Stimulated activated CD4-positive, alpha-beta T cell treated with anti-CD3 and anti-CD28 coated beads, Interleukin-4, amount 100 ng/mL, for 48 hours (primary cell): ENCODE measurements around the gene SMIM28.
"Not testable (repeated sequence)": the region's sequence is repeated elsewhere in the genome, so short reads cannot be mapped to it uniquely, and the experiment has no call there.

Experiments used
- DNase-seq, 2 donors: peaks; one replicate each; pipeline ENCODE4 v3.0.0-alpha.2; 2020; ENCODE audit warnings: low read depth in 2 of 2

SMIM28 gene

GRCh38 chr6:138377844-138378243 is at the start of gene SMIM28:
Gene SMIM28 (plus strand): TSS chr6:138377905. CDS start chr6:138378073, 168 bp downstream.
- DNase-seq: no peak

DNA sequence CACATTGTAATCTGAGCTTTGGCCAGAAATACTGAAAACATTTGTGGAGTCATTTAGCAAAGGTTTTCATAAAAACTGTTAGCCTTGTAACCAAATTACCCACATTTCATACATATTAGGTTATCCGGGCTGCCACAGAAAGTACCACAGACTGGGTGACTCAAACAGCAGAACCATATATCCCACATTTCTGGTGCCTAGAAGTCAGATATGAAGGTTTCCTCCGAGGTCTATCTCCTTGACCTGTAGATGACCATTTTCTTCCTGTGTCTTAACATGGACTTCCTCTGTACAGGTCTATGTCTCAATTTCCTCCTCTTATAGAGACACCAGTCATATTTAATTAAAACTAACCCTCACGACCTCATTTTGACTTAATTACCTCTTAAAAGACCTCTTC is 49.5 kb upstream of the SMIM28 start:
- DNase-seq: no peak

DNA sequence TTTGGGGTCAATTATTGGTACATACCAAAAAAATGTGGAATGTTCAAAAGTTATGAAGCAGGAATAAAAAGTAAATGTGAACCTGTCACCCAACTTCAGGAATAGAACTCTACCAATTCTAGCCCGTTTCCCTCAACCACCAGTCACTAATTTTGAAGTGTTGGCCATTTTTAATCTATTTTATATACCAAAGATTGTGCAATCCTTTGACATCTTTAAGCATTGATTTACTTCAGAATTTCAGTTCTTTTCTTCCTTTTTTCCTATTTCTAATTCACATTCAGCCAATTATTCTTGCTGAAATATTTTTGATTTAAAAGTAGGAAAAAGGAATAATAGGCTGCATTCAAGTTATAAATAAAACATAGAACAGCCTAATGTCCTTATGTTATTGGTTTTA is 46.9 kb upstream of the SMIM28 start:
- DNase-seq: no peak

DNA sequence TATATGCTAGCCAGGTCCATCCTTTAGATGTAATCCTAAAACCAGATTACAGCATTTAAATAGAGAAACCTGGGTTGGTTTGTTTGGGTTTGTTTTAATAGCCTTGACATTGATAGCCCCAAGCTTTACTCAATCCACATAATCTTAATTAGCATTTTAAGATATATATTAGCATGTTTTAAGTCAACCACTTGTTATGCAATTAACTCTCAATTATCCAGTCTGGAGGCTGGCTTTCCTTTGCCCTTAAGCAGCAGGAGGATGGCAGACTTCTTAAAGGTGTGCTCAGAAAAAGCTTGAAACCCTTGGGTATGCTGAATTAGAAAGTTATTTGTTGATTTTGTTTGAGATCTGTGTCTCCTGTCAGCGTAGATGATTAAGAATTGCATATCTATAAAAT is 46.3 kb upstream of the SMIM28 start:
- DNase-seq: no peak

DNA sequence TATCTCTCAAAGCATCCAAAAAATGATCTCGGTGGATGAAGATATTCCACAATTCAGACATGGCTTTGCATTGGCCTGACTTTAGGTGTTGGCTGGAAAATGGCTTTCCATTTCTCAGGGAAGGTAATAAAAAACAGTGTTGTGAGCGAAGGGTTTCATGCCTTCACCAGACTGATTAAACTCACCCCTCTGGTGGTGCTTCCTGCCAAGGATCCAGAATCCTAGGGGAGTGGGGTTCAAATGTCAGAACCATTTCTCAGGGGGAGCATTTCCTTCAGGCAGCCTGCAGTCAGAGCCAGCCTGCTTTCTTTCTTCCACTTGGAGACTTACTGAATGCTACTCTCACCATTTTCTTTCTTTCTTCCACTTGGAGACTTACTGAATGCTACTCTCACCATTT is 45.7 kb upstream of the SMIM28 start:
- no peak for DNase-seq

- no peak for DNase-seq
These were observed 43.7 kb upstream of the SMIM28 start for GRCh38 chr6:138334000-138334399.

DNA sequence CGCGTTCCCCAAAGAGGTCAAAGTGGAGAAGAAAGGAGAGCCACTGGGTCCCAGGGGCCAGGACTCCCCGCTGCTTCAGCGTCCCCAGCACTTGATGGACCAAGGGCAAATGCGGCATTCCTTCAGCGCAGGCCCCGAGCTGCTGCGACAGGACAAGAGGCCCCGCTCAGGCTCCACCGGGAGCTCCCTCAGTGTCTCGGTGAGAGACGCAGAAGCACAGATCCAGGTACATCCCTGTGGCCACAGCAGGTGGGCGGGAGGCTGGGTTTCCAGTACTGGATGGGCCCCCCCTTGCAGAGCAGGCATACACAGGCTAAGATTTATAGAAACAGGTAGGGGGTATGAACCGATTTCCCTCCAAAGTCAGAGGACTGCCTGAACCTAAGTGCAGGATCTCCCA is 42.7 kb upstream of the SMIM28 start:
- no peak for DNase-seq

- DNase-seq: no peak
These were observed 41.5 kb upstream of the SMIM28 start for GRCh38 chr6:138336221-138336620.

- no peak for DNase-seq
These were observed 40.6 kb upstream of the SMIM28 start for GRCh38 chr6:138337076-138337475.

DNA sequence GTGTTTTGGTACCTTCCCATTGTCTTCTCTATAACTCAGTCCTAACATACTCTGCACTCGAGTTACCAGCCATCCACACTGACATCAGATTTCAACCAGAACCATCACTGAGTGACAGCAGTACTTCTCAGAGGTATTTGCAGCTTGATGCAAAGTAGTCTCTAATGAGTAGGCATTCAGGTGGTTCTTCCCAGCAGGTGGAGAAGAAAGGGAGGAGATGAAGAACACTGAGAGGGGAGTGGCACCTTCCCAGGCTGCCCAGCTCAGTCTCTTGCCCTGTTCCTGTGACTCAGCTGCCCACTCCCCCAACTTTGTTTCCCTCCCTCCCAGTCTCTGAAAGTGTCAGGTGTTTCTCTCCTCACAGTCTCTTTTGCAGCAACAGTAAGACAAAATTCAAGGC is 38.7 kb upstream of the SMIM28 start:
- DNase-seq: no peak

- DNase-seq: no peak
These were observed 36.5 kb upstream of the SMIM28 start for GRCh38 chr6:138341176-138341575.

DNA sequence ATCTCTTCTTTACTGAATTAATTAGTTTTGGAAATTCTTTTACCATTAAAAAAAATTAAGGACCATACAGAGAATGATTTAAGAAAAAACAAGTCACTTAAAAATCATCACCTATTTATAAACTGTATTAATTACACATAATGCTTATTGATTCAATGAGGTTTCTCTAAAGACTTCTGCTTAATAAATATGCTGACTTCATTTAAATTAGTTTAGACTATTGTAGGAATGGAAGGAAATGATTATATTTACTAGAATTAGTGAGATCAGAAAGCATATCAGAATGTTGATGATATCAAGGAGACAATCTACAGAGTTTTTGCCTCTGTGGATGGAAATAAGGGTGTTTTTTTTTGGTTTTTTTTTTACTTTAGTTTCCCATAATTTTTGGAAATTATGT is 34.6 kb upstream of the SMIM28 start:
- no peak for DNase-seq

DNA sequence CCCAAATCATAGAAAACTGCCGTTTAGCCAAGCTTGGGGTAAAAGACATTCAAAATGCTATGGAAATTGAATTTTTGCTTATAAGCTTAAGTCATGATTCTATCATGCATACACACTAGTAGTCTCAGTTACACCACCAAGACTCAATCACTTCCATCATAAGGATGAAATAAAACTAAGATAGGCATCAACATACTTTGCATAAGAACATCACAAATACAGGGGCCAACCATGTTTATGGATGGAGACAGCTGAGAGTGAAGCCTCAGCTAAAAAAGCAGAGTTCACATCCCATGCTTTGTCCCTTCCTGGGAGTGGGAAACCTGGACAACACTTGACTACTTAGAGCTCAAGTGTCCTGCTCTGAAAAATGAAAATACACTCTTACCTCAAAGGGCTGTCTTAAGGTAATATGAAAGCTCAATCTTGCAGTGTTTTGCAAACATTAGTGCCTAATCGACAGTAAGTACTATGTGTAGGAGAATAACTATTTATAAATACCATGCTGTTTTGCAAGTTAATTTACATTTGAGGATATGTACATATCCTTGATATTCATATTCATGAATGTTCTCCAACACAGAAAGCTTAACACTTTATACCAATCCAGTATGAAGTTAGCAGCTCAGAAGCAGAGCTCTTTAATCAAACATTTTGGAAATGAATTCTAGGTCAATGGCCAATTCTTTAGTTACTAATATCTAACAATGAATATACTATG is 32.0 kb upstream of the SMIM28 start:
- no peak for DNase-seq

GRCh38 chr6:138346302-138347195 is 31.2 kb upstream of the SMIM28 start:
- DNase-seq: no peak

- DNase-seq: no peak
These were observed 29.8 kb upstream of the SMIM28 start for GRCh38 chr6:138347864-138348263.

GRCh38 chr6:138349891-138350290 is 27.8 kb upstream of the SMIM28 start:
- DNase-seq: no peak

- no peak for DNase-seq
These were observed 19.8 kb upstream of the SMIM28 start for GRCh38 chr6:138357928-138358327.

DNA sequence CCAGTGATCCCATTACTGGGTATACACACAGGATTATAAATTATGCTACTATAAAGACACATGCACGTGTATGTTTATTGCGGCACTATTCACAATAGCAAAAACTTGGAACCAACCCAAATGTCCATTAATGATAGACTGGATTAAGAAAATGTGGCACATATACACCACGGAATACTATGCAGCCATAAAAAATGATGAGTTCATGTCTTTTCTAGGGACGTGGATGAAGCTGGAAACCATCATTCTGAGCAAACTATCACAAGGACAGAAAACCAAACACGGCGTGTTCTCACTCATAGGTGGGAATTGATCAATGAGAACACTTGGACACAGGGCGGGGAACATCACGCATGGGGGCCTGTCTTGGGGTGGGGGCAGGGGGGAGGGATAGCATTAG is 9.0 kb upstream of the SMIM28 start:
- DNase-seq: not testable (repeated sequence)

DNA sequence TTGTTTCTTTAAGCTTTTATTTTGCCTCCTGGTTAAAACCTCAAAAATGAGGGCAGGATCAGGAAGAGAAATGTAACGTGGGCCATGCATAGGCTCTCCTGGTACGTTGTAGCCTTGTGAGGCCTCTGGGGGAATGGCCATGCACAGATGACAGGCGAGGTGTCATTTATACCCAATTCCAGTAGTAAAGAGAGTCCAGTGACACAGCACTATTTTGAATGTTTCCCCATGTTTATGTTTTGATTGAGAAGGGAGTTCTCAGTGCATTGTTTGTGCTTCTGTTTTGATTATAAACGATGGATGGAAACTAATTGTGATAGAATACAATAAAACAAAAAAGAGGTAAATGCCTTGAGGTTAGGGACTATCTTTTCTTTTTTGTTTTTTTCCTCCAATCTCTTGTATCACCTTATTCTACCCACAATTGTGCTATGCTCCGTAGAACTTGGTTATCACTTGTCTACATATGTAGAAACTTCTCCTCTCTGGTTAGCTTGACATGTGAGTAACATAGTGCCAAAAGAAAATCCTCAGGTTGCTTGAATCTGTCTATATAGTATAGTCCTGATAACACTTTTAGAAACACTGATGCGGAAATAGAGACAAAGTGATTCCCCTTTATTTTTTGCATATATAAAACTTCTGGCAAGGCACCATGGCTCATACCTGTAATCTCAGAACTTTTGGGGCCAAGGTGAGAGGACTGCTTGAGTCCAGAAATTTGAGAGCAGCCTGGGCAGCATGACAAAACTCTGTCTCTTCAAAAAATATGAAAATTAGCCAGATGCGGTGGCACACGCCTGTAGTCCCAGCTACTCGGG is 6.9 kb upstream of the SMIM28 start:
- no peak for DNase-seq

DNA sequence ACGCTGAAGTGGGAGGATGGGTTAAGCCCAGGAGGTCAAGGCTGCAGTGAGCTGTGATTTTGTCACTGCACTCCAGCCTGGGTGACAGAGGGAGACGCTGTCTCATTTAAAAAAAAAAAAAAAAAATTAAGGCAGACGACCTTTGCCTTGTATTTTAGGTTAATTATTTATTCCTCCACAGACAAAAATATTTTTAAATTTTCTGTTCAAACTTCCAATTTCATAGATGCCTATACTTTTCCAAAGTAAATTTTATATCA is 6.3 kb upstream of the SMIM28 start:
- no peak for DNase-seq

DNA sequence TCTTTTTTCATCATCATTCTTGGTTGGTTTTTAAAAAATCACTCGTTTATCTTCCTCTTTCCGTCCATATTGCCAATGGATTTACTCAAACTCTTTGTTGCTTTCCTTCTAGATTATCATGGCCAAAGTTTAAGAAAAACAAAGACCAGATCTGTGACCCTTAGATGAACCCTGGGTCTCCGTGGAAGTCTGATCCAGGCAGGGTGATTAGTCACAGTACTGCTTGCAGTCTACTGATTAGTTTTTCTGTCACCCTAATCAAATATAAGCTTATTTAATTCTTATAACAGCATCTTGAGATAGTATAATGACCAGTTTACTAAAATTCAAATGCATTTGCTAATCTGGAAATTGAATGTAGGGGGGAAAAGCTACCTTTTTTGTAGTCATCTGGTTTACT is 6.0 kb upstream of the SMIM28 start:
- no peak for DNase-seq

DNA sequence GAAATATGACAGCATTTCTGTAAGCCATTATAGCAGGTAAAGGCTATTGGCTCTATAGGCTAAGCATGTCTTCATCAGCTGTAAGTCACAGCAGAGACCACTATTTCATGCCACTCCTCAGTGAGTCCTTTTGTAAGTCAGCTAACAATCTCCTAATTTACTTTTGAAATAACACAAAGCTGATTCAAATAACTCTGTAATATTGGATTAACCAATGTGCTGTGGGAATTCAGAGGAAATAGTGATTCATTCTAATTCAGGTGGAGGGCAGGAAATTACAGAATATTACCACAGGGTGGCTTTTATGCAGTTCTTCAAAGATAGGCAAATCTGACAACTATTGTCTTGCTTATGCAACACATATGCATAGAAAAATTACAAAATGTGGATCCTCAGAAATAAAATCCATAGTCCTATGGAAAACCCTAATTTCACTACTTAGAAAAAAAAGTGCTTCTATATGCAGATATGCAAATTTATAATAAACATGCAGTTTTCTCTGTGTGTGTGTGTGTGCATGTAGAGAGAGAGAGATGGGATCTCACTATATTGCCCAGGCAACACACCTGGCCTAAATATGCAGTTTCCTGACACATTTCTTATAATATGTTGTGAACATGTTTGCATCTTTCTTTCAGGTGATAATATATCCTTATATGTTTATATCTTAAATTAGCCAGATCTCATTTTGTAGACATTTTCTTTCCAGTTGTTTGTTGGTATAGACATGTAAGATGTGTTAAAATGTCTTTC is 4.8 kb upstream of the SMIM28 start:
- DNase-seq: no peak
